Keratinocyte (primary cell): ENCODE measurements around the gene TMPRSS2.

ENCODE experiments used
- CTCF ChIP-seq, 3 experiments: IDR thresholded peaks in 1 of 3; conservative IDR thresholded peaks in 1 of 3; optimal IDR thresholded peaks in 1 of 3; 2 replicates in 2 of 3; 3 replicates in 1 of 3; pipeline versions ENCODE3 to v1.5.1; 2011; ENCODE audit warnings: low read length in 3 of 3, mild to moderate bottlenecking in 3 of 3, moderate library complexity in 2 of 3, control low read depth in 1 of 3, inconsistent platforms in 1 of 3; ENCODE audit not compliant: insufficient read depth in 2 of 3; ENCODE audit errors: extremely low read depth in 1 of 3
- EZH2 ChIP-seq: IDR thresholded peaks from one replicate; pipeline ENCODE4 v1.6.1; 2012; ENCODE audit warnings: inconsistent platforms, mild to moderate bottlenecking, low read length, moderate library complexity

DNA sequence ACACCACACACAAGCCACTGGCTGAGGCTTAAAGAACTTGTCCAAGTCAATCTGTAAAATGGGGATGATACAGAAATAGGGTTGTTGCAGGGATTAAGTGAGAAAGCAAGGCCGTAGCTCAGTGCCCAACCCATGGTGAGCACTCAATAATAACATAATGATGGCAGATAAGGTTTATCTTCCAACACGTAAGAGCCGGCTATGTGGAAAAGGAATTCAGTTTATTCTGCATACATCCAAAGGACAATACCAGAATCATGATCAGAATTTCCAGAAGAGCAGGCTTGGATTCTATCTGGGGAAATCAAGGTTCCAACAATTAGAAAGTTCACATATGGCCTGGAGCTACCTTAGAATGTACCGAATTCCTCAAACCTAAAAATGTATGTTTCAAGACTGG is 4.6 kb downstream of the TMPRSS2 start:
- no peak for TF ChIP-seq CTCF (optimal IDR thresholded peaks at IDR 0.05 in 1 of 3, IDR thresholded peaks at IDR 0.05 in 1 of 3, conservative IDR thresholded peaks at IDR 0.05 in 1 of 3; ENCODE audit: extremely low read depth in 1 of 3, insufficient read depth in 2 of 3, low read length in 3 of 3)
- TF ChIP-seq EZH2: no peak
